MCF 10A (cell line): ENCODE results near the gene DMC1. TPM values are rescaled to one million over a fixed set of nuclear protein-coding genes. Genes with fewer than 3 reads are reported as not detected.

Experiments used
- BruUV-seq: library from RNA; stranded (reverse); fragments of 400-500 nt; replicated peaks from 2 replicates; lab custom pipeline; 2021; lab: Mats Ljungman, UMichigan
- CTCF ChIA-PET: fragments of 300-600 bp; sonication (Branson Sonifier 250); formaldehyde crosslinking; extraction: SDS; loops from one replicate; lab custom pipeline; 2021; ENCODE audit warnings: antibody characterized with exemption, inconsistent platforms; lab: Yijun Ruan, JAX
- POLR2A ChIA-PET: fragments of 300-600, 350-650 bp; sonication (Branson Sonifier 250); formaldehyde crosslinking; extraction: SDS; loops from one replicate; lab custom pipeline; 2020; ENCODE audit warnings: antibody characterized with exemption, inconsistent platforms; lab: Yijun Ruan, JAX
- DNase-seq: peaks from one replicate; pipeline ENCODE4 v3.0.0-alpha.2; 2018; ENCODE audit not compliant: unreplicated experiment
- H3K27ac Mint-ChIP-seq: one replicate; pipeline ENCODE4 v1.8.0; 2022; ENCODE audit warnings: mild to moderate bottlenecking, low read depth, mixed read lengths; ENCODE audit not compliant: unreplicated experiment
- H3K27me3 Mint-ChIP-seq: one replicate; pipeline ENCODE4 v1.8.0; 2022; ENCODE audit warnings: mixed read lengths; ENCODE audit not compliant: insufficient read depth, unreplicated experiment
- H3K36me3 Mint-ChIP-seq: one replicate; pipeline ENCODE4 v1.8.0; 2022; ENCODE audit warnings: mild to moderate bottlenecking, moderate library complexity, mixed read lengths; ENCODE audit not compliant: insufficient read depth, unreplicated experiment
- H3K4me1 Mint-ChIP-seq: one replicate; pipeline ENCODE4 v1.8.0; 2022; ENCODE audit warnings: mixed read lengths; ENCODE audit not compliant: insufficient read depth, unreplicated experiment
- H3K4me3 Mint-ChIP-seq: one replicate; pipeline ENCODE4 v1.8.0; 2022; ENCODE audit warnings: mild to moderate bottlenecking, moderate library complexity, mixed read lengths; ENCODE audit not compliant: unreplicated experiment
- H3K9me3 Mint-ChIP-seq: one replicate; pipeline ENCODE4 v1.8.0; 2022; ENCODE audit warnings: mixed read lengths; ENCODE audit not compliant: unreplicated experiment
- CTCF ChIP-seq: fragments of 200-600 bp; IDR thresholded peaks from one replicate; pipeline ENCODE4 v1.8.0; 2022; ENCODE audit warnings: antibody characterized with exemption, mild to moderate bottlenecking; ENCODE audit not compliant: unreplicated experiment
- intact Hi-C: fragments of 100-400 bp; cut with micrococcal nuclease; formaldehyde crosslinking; loops from 2 replicates; pipeline ENCODE4 v1.14.1; 2022
- total RNA-seq: library from RNA; stranded (reverse); gene quantifications from 2 replicates; pipeline ENCODE4 v1.2.3, GENCODE V29; 2022

Gene DMC1
- total RNA-seq, 1 experiment from 2014 or later: 0.56 TPM

- intact Hi-C loops: no loop called here
- Mint-ChIP-seq H3K4me3 (no peak overlapping the region), H3K27me3 (no peaks in the 10 kb centered on the region), H3K36me3 (peaks cover 100% of the 10 kb centered on the region), H3K9me3 (no peaks in the 10 kb centered on the region), H3K4me1 (peaks cover 5% of the 10 kb centered on the region), H3K27ac (no peak overlapping the region)
- BruUV-seq: no TSS peak
- DNase-seq: no peak
- no peak for TF ChIP-seq CTCF
- POLR2A ChIA-PET: interaction anchor here (1.4 to 4.4 kb wide), 2 partner anchors 10 to 11 kb away, joined by 10 to 21 read pairs; no protein-coding TSS in a partner anchor
- CTCF ChIA-PET: interaction anchor here (2.7 kb wide), 1 partner anchor 11 kb away, joined by 10 read pairs; no protein-coding TSS in a partner anchor
Observed at GRCh38 chr22:38491707-38492348, 78.2 kb downstream of the DMC1 start.

GRCh38 chr22:38490915-38491314 is 79.1 kb downstream of the DMC1 start:
- TF ChIP-seq CTCF: no peak
- CTCF ChIA-PET: interaction anchor here (0.6 to 1.5 kb wide), 2 partner anchors 29 to 81 kb away, joined by 3 to 5 read pairs; no protein-coding TSS in a partner anchor
- DNase-seq: no peak
- H3K9me3 Mint-ChIP-seq: no peaks in the 10 kb centered on the region
- H3K27me3 Mint-ChIP-seq: no peaks in the 10 kb centered on the region
- no TSS peak for BruUV-seq
- POLR2A ChIA-PET: interaction anchor here (1.3 to 4.4 kb wide), 3 partner anchors 8 to 11 kb away, joined by 3 to 21 read pairs (median 12); no protein-coding TSS in a partner anchor
- intact Hi-C loops: no loop called here
- H3K4me3 Mint-ChIP-seq: no peak overlapping the region
- H3K4me1 Mint-ChIP-seq: peaks cover 5% of the 10 kb centered on the region
- H3K36me3 Mint-ChIP-seq: peaks cover 100% of the 10 kb centered on the region
- no peak overlapping the region for H3K27ac Mint-ChIP-seq

- TF ChIP-seq CTCF: no peak
- intact Hi-C loops: no loop called here
- Mint-ChIP-seq H3K4me3 (no peak overlapping the region), H3K9me3 (no peaks in the 10 kb centered on the region), H3K36me3 (peaks cover 100% of the 10 kb centered on the region), H3K4me1 (peaks cover 5% of the 10 kb centered on the region), H3K27me3 (no peaks in the 10 kb centered on the region), H3K27ac (no peak overlapping the region)
- DNase-seq: no peak
- POLR2A ChIA-PET: interaction anchor here (0.6 to 4.4 kb wide), 5 partner anchors 8 to 437 kb away, joined by 3 to 21 read pairs (median 4); no protein-coding TSS in a partner anchor
- CTCF ChIA-PET: interaction anchor here (0.6 to 1.5 kb wide), 3 partner anchors 27 to 82 kb away, joined by 3 to 5 read pairs (median 4); no protein-coding TSS in a partner anchor
- BruUV-seq: no TSS peak
Observed at GRCh38 chr22:38490475-38490874, 79.5 kb downstream of the DMC1 start.

- peaks cover 5% of the 10 kb centered on the region for H3K4me1 Mint-ChIP-seq
- ChIA-PET CTCF (interaction anchor here (1.0 to 1.5 kb wide), 2 partner anchors 27 to 83 kb away, joined by 4 to 5 read pairs; no protein-coding TSS in a partner anchor), POLR2A (interaction anchor here (0.6 to 4.4 kb wide), 9 partner anchors 9 to 436 kb away, joined by 3 to 21 read pairs (median 3); no protein-coding TSS in a partner anchor)
- peaks cover 100% of the 10 kb centered on the region for H3K36me3 Mint-ChIP-seq
- H3K9me3 Mint-ChIP-seq: no peaks in the 10 kb centered on the region
- H3K4me3 Mint-ChIP-seq: no peak overlapping the region
- H3K27me3 Mint-ChIP-seq: no peaks in the 10 kb centered on the region
- intact Hi-C loops: no loop called here
- BruUV-seq: no TSS peak
- no peak for DNase-seq
- no peak overlapping the region for H3K27ac Mint-ChIP-seq
- no peak for TF ChIP-seq CTCF
Observed at GRCh38 chr22:38489561-38490145, 80.3 kb downstream of the DMC1 start.
